ENCODE results near the gene TNFRSF11A. TPM values are rescaled to one million over a fixed set of nuclear protein-coding genes. Genes with fewer than 3 reads are reported as not detected.

TNFRSF11A gene
- polyA plus RNA-seq, 3 donors = 0.34 to 1.00 (median 0.60) TPM

DNA sequence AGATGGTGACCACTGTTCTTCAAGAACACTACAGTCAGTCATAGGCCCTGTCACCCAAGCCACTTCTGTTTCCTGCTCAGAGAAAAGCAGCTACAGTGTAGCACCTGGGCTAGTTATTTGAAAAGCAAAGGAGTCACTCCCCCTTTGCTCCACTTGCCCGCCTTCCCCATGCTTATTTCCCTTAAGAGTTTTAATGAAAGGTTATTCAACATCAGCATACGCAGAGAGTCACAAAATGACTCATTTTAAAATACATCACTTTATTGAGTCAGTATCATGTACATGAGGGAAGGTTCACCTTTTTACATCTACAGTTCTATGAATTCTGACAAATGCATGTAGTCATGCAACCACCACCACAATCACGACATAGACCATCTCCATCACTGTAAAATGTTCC is 71.3 kb downstream of the TNFRSF11A start:
- no peak overlapping the region for H3K27ac ChIP-seq (ENCODE audit: low read depth, low read length)
- 87 to 90% (median 89%) methylated on average over 3 of the region's 3 CpGs for WGBS, 3 donors

- H3K27ac ChIP-seq (ENCODE audit: low read depth, low read length) = no peak overlapping the region
- 53 to 66% (median 64%) methylated on average over 3 of the region's 3 CpGs for WGBS, 3 donors
These were observed 71.9 kb downstream of the TNFRSF11A start for GRCh38 chr18:62396967-62397366.

DNA sequence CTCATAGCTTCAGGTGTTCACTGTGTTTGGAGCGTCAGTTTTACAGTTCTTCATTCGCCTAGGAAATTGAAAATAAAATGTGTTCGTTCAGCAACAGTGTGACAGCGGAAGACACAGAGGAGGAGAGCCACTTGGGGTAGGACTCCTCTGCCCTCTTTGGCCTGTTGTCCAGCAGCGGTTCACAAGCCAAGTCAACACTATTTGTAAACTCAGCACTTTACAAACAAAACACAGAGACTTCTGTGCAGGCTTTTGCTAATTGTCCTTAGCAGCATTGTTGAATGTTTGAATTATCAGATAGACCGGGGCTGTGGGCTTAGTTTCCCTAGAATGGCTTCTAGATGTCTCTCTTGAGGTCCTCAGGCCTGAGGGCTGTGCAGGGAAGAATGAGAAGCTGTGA is 73.2 kb downstream of the TNFRSF11A start:
- H3K27ac ChIP-seq (ENCODE audit: low read depth, low read length) = no peak overlapping the region
- 79 to 92% (median 91%) methylated on average over 6 of the region's 6 CpGs for WGBS, 3 donors

DNA sequence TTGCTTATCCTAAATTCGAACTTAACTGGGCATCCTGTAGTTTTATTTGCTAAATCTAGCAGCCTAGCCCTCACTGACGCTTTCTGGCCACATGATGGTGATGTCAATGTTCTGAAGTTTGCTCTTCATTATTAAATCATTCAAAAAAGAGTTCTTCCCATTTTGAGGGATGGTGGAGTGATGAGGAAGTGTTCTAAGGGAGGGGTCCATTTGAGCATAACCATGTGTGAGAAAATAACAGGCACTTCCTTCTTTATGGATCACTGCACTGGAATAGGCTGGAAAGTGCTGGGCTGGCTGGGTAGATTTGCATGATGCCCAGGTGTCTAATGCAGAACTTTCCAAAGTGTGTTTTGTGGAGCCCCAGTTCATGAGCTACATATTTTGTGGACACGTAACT is 74.2 kb downstream of the TNFRSF11A start:
- no peak overlapping the region for H3K27ac ChIP-seq (ENCODE audit: low read depth, low read length)
- WGBS, 3 donors = 60 to 84% (median 74%) methylated on average over 3 of the region's 3 CpGs

- H3K27ac ChIP-seq (ENCODE audit: low read depth, low read length) = no peak overlapping the region
- WGBS, 3 donors = 13 to 36% (median 27%) methylated on average over 4 of the region's 4 CpGs
These were observed 74.7 kb downstream of the TNFRSF11A start for GRCh38 chr18:62399781-62400308.

GRCh38 chr18:62400916-62401315 is 75.8 kb downstream of the TNFRSF11A start:
- WGBS, 3 donors = 68 to 86% (median 84%) methylated on average over 3 of the region's 3 CpGs
- H3K27ac ChIP-seq (ENCODE audit: low read depth, low read length) = no peak overlapping the region

DNA sequence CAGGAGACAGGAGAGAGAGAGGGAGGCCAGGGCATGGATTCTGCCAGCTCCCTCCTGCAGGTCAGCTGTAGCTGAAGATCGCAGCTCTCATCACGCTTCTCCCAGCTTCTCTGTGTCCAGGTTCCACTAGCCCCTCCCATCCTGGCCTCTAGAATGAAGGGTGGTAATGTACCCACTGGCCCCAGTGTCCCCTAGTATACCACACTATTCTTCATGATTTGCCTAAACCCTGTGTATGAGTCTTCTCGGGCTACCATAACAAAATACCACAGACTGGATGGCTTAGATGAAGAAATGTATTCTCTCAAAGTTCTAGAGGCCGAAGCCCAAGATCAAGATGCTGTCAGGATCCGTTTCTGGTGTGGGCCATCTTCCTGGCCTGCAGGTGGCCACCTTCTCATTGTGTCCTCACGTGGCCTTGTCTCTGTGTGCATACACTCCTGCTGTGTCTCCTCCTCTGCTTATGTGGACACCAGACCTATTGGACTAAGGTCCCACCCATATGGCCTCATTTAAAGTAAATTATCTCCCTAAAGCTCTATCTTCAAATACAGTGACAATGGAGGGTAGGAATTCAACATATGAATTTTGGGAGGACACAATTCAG is 77.3 kb downstream of the TNFRSF11A start:
- no peak overlapping the region for H3K27ac ChIP-seq (ENCODE audit: low read depth, low read length)
- WGBS, 3 donors = 84 to 90% (median 86%) methylated on average over 6 of the region's 6 CpGs

GRCh38 chr18:62403120-62403519 is 78.0 kb downstream of the TNFRSF11A start:
- WGBS, 3 donors = 88 to 92% (median 90%) methylated on average over 3 of the region's 3 CpGs
- no peak overlapping the region for H3K27ac ChIP-seq (ENCODE audit: low read depth, low read length)

- 78 to 96% (median 80%) methylated on average over 3 of the region's 3 CpGs for WGBS, 3 donors
- no peak overlapping the region for H3K27ac ChIP-seq (ENCODE audit: low read depth, low read length)
These were observed 79.8 kb downstream of the TNFRSF11A start for GRCh38 chr18:62404881-62405280.

- WGBS, 3 donors = 82 to 86% (median 85%) methylated on average over 10 of the region's 10 CpGs
- no peak overlapping the region for H3K27ac ChIP-seq (ENCODE audit: low read depth, low read length)
These were observed 82.5 kb downstream of the TNFRSF11A start for GRCh38 chr18:62407660-62408059.

DNA sequence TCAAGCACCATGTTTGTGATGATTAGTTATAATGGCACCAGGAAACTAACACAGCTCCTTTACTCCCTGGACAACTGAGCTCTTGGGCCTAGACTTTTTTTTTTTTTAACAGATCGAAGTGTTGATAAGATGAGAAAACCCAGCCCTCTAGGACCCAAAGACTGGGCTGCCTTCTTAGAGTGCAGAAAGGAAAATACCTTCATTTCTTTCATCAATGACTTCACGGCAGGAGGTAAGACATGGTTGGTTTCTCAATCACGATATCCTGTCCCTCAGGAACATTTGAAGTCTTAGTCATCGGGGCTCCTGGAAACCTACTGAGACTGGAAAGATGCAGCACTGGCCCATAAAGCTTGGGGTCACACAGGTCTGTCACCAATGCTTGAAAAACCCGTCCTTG is 84.7 kb downstream of the TNFRSF11A start:
- 74 to 79% (median 78%) methylated on average over 5 of the region's 5 CpGs for WGBS, 3 donors
- no peak overlapping the region for H3K27ac ChIP-seq (ENCODE audit: low read depth, low read length)

DNA sequence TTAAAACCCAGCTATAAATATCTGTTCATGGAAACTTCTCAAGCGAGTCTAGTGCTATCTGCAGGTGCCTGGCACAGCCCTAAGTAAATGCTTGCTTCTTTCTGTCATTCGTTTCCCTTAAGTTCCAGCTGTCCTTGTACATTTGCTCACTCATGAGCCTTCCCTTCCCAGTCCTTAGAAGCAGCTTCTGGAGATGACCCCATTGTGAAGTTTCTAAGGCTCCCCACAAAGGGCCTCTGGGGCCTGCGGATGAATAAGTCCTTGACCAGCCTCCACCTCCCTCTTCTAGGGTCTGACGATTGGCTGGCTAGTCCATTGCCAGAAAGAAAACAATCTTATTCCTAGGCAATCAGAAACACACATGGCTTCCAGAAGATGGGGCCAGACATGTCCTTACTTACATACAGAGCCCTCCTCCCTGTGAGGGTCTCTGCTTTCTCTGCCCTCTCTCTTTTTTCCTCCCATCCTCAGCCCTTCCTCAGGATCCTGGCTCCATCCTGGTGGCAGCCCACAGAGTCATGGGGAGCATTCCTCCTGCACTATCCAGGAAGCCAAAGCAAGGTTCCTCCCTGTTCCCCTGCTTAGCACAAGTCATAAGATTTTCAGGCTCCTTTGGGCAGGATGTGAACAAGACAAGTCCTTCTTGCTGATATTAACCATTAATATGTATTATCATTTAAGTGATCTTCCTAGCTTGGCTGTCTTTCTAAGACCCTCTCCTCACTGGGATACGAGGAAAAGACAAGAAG is 87.3 kb downstream of the TNFRSF11A start:
- H3K27ac ChIP-seq (ENCODE audit: low read depth, low read length) = no peak overlapping the region
- WGBS, 3 donors = 73 to 80% (median 79%) methylated on average over 5 of the region's 5 CpGs

- no peak overlapping the region for H3K27ac ChIP-seq (ENCODE audit: low read depth, low read length)
- WGBS, 3 donors = 17 to 27% (median 21%) methylated on average over 1 of the region's 1 CpG
These were observed 88.1 kb downstream of the TNFRSF11A start for GRCh38 chr18:62413206-62413605.

DNA sequence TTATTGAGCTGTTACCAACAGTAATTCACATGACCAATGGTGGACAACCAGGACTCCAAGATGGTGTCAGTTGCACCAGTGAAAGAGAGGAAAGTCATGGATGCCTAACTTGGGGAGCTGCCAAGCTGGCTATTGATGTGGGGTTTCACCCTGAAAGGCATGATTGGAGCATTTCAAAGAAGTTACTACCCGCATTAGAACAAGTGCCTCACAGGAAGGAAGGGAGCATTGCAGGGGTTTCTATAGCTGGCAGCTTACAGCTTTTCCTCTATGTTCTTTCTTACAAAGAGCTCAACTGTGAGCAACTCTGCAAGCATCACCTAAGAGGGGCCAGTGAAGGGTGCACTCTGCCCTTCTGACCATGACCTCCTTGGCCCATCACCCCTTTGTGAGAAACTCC is 93.1 kb downstream of the TNFRSF11A start:
- no peak overlapping the region for H3K27ac ChIP-seq (ENCODE audit: low read depth, low read length)
- 67 to 79% (median 76%) methylated on average over 1 of the region's 1 CpG for WGBS, 3 donors

DNA sequence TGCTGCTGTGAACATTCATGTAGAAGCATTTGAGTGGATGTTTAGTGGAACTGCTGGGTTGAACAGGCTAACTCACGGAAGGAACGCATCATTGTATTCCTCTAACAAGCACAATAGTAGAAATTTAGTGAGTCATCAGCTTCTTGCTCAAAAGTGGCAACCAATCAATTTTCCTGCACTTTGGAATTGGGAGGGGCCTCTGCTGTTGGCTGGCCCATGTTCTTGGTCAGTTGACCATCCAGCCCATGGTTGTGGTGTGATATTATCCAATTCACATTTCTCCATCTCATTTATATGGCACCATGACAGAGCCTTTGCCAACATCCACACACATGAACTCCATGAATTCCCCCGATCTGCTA is 95.0 kb downstream of the TNFRSF11A start:
- 81 to 89% (median 82%) methylated on average over 3 of the region's 3 CpGs for WGBS, 3 donors
- H3K27ac ChIP-seq (ENCODE audit: low read depth, low read length) = no peak overlapping the region

- H3K27ac ChIP-seq (ENCODE audit: low read depth, low read length) = no peak overlapping the region
- 7 to 22% (median 11%) methylated on average over 9 of the region's 9 CpGs for WGBS, 3 donors
These were observed 95.6 kb downstream of the TNFRSF11A start for GRCh38 chr18:62420513-62421209.

DNA sequence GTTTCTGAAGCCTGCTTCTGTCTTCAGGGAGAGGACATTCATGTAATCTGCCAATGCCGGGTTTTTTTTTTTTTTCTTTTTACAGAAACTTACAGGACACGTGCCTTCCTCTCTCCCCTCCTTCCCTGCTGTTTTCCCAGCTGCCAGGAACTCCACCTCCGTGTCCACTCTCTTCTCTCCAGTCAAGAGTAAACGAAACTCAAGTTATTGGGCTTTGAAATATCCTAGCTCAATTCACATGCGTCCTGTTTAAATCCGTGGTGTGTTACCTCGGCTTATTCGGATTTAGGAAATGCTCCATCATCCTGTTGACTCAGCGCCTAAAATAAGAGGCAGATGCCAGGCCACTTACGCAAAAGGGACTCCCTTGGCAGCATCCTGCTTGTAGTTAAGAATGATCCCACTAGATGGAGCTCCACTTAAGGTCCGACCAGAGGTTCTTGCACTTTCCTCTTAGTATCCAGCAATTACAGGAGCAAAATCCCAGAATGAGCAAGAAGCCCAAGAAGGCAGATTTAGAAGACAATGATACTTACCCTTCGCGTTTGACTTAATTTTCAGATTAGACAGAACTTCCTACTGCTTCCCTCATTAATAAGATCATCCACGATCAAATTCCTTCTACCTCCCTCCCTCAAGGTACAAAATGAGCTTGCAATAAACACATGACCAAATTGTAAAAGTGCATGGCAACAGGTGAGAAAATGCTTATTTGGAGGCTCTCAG is 100.5 kb downstream of the TNFRSF11A start:
- WGBS, 3 donors = 4 to 7% (median 6%) methylated on average over 14 of the region's 14 CpGs

GRCh38 chr18:62426191-62426488 is 101.0 kb downstream of the TNFRSF11A start:
- no peak overlapping the region for H3K27ac ChIP-seq (ENCODE audit: low read depth, low read length)

More for the DNA sequence above, 100.5 kb downstream of the TNFRSF11A start:
- H3K27ac ChIP-seq (ENCODE audit: low read depth, low read length) = peak overlapping the region; percentile 68

GRCh38 chr18:62432176-62432575 is 107.1 kb downstream of the TNFRSF11A start:
- H3K27ac ChIP-seq (ENCODE audit: low read depth, low read length) = no peak overlapping the region
- 61 to 86% (median 65%) methylated on average over 4 of the region's 4 CpGs for WGBS, 3 donors

More at GRCh38 chr18:62426191-62426488, 101.0 kb downstream of the TNFRSF11A start:
- 50 to 64% (median 59%) methylated on average over 3 of the region's 3 CpGs for WGBS, 3 donors
